H1 (cell line): ENCODE data around the gene PTPN2.
"Not testable (repeated sequence)": the region's sequence is repeated elsewhere in the genome, so short reads cannot be mapped to it uniquely, and the experiment has no call there.

ENCODE experiments used
- ATF2 ChIP-seq: IDR thresholded peaks from 2 replicates; pipeline ENCODE4 v1.6.1; 2012; ENCODE audit warnings: low read length, inconsistent platforms
- CHD2 ChIP-seq: IDR thresholded peaks from 2 replicates; pipeline ENCODE4 v1.6.1; 2012; ENCODE audit warnings: low read length, improper control_type of control experiment
- CREB1 ChIP-seq: IDR thresholded peaks from 2 replicates; pipeline ENCODE4 v1.6.1; 2012; ENCODE audit warnings: inconsistent platforms
- CTCF ChIP-seq, 3 experiments: IDR thresholded peaks; 1 replicate in 2 of 3; 2 replicates in 1 of 3; pipeline versions ENCODE4 v1.5.1 to v1.6.1; 2011; ENCODE audit warnings: low read length in 3 of 3, mild to moderate bottlenecking in 3 of 3, inconsistent platforms in 2 of 3, low read depth in 1 of 3, moderate library complexity in 1 of 3; ENCODE audit not compliant: insufficient read depth in 1 of 3; ENCODE audit errors: control extremely low read depth in 1 of 3
- EP300 ChIP-seq, 2 experiments: IDR thresholded peaks; 1 replicate in 1 of 2; 2 replicates in 1 of 2; pipeline ENCODE4 v1.6.1; 2011 to 2012; ENCODE audit warnings: low read depth in 2 of 2, low read length in 2 of 2, mild to moderate bottlenecking in 2 of 2, borderline replicate concordance in 1 of 2, inconsistent platforms in 1 of 2, moderate library complexity in 1 of 2
- PHF8 ChIP-seq: fragments of 200-600 bp; sonication (generic); conservative IDR thresholded peaks from 2 replicates; pipeline ENCODE4 v1.7.1; 2012; ENCODE audit warnings: low read depth, mild to moderate bottlenecking, inconsistent platforms, low read length, moderate library complexity
- SRF ChIP-seq: IDR thresholded peaks from 2 replicates; pipeline ENCODE4 v1.6.1; 2011; ENCODE audit warnings: mild to moderate bottlenecking, low read depth, low read length, moderate library complexity
- USF2 ChIP-seq: IDR thresholded peaks from 2 replicates; pipeline ENCODE4 v1.6.1; 2011; ENCODE audit warnings: low read length, improper control_type of control experiment
- YY1 ChIP-seq: IDR thresholded peaks from 2 replicates; pipeline ENCODE4 v1.6.1; 2011; ENCODE audit warnings: low read depth, mild to moderate bottlenecking, low read length

- not testable (repeated sequence) for TF ChIP-seq CTCF (IDR thresholded peaks at IDR 0.05; ENCODE audit: control extremely low read depth in 1 of 3, insufficient read depth in 1 of 3, low read depth in 1 of 3, low read length in 3 of 3); PHF8; ATF2; EP300 (IDR thresholded peaks at IDR 0.05; ENCODE audit: borderline replicate concordance in 1 of 2, low read depth in 2 of 2, low read length in 2 of 2); USF2; SRF; YY1; CREB1; CHD2
These were observed 9.0 kb downstream of the PTPN2 start for GRCh38 chr18:12874992-12875391.
